ENCODE measurements around the gene BTBD19.
A peak's percentile ranks its signal among the peaks of the same experiment; 100 is the strongest.
"Not testable (repeated sequence)": the region's sequence is repeated elsewhere in the genome, so short reads cannot be mapped to it uniquely, and the experiment has no call there.

The BTBD19 gene

GRCh38 chr1:44808063-44808937 is at the start of gene BTBD19:
TSS of gene BTBD19 (plus strand) at chr1:44808523. CDS start at chr1:44808821, 298 bp downstream.
- DNase-seq, result peak; percentile 75

- DNase-seq, result no peak
Observed at GRCh38 chr1:44759077-44759476, 49.2 kb upstream of the BTBD19 start.

GRCh38 chr1:44760876-44761275 is 47.4 kb upstream of the BTBD19 start:
- no peak for DNase-seq

GRCh38 chr1:44766421-44766820 is 41.9 kb upstream of the BTBD19 start:
- DNase-seq, result not testable (repeated sequence)

- peak; percentile 87 for DNase-seq
Observed at GRCh38 chr1:44775078-44775929, 33.0 kb upstream of the BTBD19 start, which contains the start of gene RPS8. TSS of gene RPS8 (plus strand) at chr1:44775540. CDS start at chr1:44775597, 57 bp downstream.

- no peak for DNase-seq
Observed at GRCh38 chr1:44775930-44776729, 32.2 kb upstream of the BTBD19 start.

GRCh38 chr1:44776730-44777068 is 31.6 kb upstream of the BTBD19 start:
- DNase-seq, result no peak

GRCh38 chr1:44777547-44777946 is 30.8 kb upstream of the BTBD19 start:
- DNase-seq, result no peak

GRCh38 chr1:44777969-44778635 is 30.2 kb upstream of the BTBD19 start:
- no peak for DNase-seq

GRCh38 chr1:44778705-44779576 is 29.4 kb upstream of the BTBD19 start:
- DNase-seq, result no peak

GRCh38 chr1:44780583-44781121 is 27.7 kb upstream of the BTBD19 start:
- DNase-seq, result no peak

GRCh38 chr1:44783697-44784093 is 24.6 kb upstream of the BTBD19 start:
- no peak for DNase-seq

- DNase-seq, result no peak
Observed at GRCh38 chr1:44784094-44785028, 24.0 kb upstream of the BTBD19 start.

- no peak for DNase-seq
Observed at GRCh38 chr1:44785029-44785380, 23.3 kb upstream of the BTBD19 start.

GRCh38 chr1:44785501-44786137 is 22.7 kb upstream of the BTBD19 start:
- DNase-seq, result no peak

GRCh38 chr1:44786138-44786840 is 22.0 kb upstream of the BTBD19 start:
- DNase-seq, result no peak

- no peak for DNase-seq
Observed at GRCh38 chr1:44786841-44787426, 21.4 kb upstream of the BTBD19 start.

- no peak for DNase-seq
Observed at GRCh38 chr1:44787506-44787905, 20.8 kb upstream of the BTBD19 start.

All from T1000 (cell line).